ENCODE results near the gene POGLUT2.

- TF ChIP-seq CTCF (conservative IDR thresholded peaks at IDR 0.05) = no peak
- TF ChIP-seq EZH2 (IDR thresholded peaks at IDR 0.05; ENCODE audit: low read depth) = no peak
These were observed 19.1 kb upstream of the POGLUT2 start for GRCh38 chr13:102817907-102818306.

Data from PC-9 (cell line).